ENCODE results near the gene TUBB8B.
"Not testable (repeated sequence)": the region's sequence is repeated elsewhere in the genome, so short reads cannot be mapped to it uniquely, and the experiment has no call there.

TUBB8B gene

GRCh38 chr18:11383-12274 lies 37.8 kb downstream of the TUBB8B start:
- DNase-seq, result not testable (repeated sequence)

- DNase-seq, result not testable (repeated sequence)
These were observed 38.7 kb downstream of the TUBB8B start for GRCh38 chr18:10624-11184.

GRCh38 chr18:9937-10336 lies 39.5 kb downstream of the TUBB8B start:
- not testable (repeated sequence) for DNase-seq

Measured in left hindlimb (tissue), 1 donor.